HepG2 (cell line): Measurements from ENCODE around the gene PTGDR. TPM values are rescaled to one million over a fixed set of nuclear protein-coding genes. Genes with fewer than 3 reads are reported as not detected.

Experiments
- ATAC-seq: fragments of 200-7000 bp; cut with Tn5 transposase; 3 replicates; pipeline ENCODE4 v1.9.1; 2020; ENCODE audit warnings: mild to moderate bottlenecking, moderate library complexity
- BruUV-seq: library from RNA; stranded (reverse); fragments of 400-500 nt; replicated peaks from 2 replicates; lab custom pipeline; 2021; lab: Mats Ljungman, UMichigan
- CTCF ChIA-PET: fragments of 300-600 bp; formaldehyde crosslinking; extraction: SDS; loops from one replicate; lab custom pipeline; 2021; ENCODE audit warnings: low total read pairs, inconsistent platforms, low intra/inter-chr PET ratio; lab: Yijun Ruan, JAX
- POLR2A ChIA-PET: fragments of 350-600 bp; sonication (Branson Sonifier 250); formaldehyde crosslinking; loops from one replicate; lab custom pipeline; 2020; ENCODE audit warnings: antibody characterized with exemption, inconsistent platforms; lab: Yijun Ruan, JAX
- DNase-seq: peaks from one replicate; pipeline ENCODE4 v3.0.0-alpha.2; 2015; ENCODE audit warnings: low spot score
- FAIRE-seq: peaks from 3 replicates; lab custom pipeline; 2011; peaks lifted over from hg19 to GRCh38; lab: Jason Lieb, UNC
- H2AFZ ChIP-seq: one replicate; pipeline ENCODE4 v1.6.1; 2011; ENCODE audit warnings: low read length, inconsistent platforms
- H3K27ac ChIP-seq: fragments of 300-600 bp; 3 replicates; pipeline ENCODE4 v1.8.0; 2011; ENCODE audit warnings: mixed run types, mild to moderate bottlenecking, mixed read lengths, low read length, inconsistent platforms; ENCODE audit not compliant: insufficient read depth; ENCODE audit errors: extremely low read length
- H3K27me3 ChIP-seq, 2 experiments: fragments of 200-600 bp in 1 of 2; 2 replicates in 1 of 2; 3 replicates in 1 of 2; pipeline versions ENCODE4 v1.6.0 to v1.8.0; 2011; ENCODE audit warnings: low read length in 2 of 2, mild to moderate bottlenecking in 2 of 2, moderate library complexity in 2 of 2, inconsistent platforms in 1 of 2; ENCODE audit not compliant: insufficient read depth in 2 of 2, control insufficient read depth in 1 of 2
- H3K36me3 ChIP-seq, 2 experiments: fragments of 200-600 bp in 1 of 2; replicated peaks in 1 of 2; 2 replicates in 1 of 2; 3 replicates in 1 of 2; pipeline versions ENCODE4 v1.5.1 to v1.8.0; 2011; ENCODE audit warnings: low read length in 2 of 2, inconsistent platforms in 1 of 2; ENCODE audit not compliant: insufficient read depth in 2 of 2, control insufficient read depth in 1 of 2
- H3K4me1 ChIP-seq: 2 replicates; pipeline ENCODE4 v1.5.1; 2012; ENCODE audit warnings: low read length, inconsistent platforms; ENCODE audit not compliant: insufficient read depth
- H3K4me2 ChIP-seq: 2 replicates; pipeline ENCODE4 v1.6.0; 2011; ENCODE audit warnings: low read depth, low read length, inconsistent platforms
- H3K4me3 ChIP-seq, 3 experiments: fragments of 200-600 bp in 1 of 3; sonication (generic), shearing (Covaris generic) in 1 of 3; replicated peaks in 1 of 3; 2 replicates each; pipeline ENCODE4 v1.5.1; 2011 to 2016; ENCODE audit warnings: low read length in 3 of 3, inconsistent platforms in 2 of 3, low read depth in 2 of 3, mild to moderate bottlenecking in 2 of 3, control low read depth in 1 of 3, mixed read lengths in 1 of 3; ENCODE audit not compliant: insufficient read depth in 1 of 3
- H3K79me2 ChIP-seq: one replicate; pipeline ENCODE4 v1.6.1; 2011; ENCODE audit warnings: low read length, inconsistent platforms; ENCODE audit not compliant: insufficient read depth
- H3K9ac ChIP-seq: 2 replicates; pipeline ENCODE4 v1.6.0; 2011; ENCODE audit warnings: mild to moderate bottlenecking, low read depth, low read length, inconsistent platforms; ENCODE audit not compliant: insufficient read depth
- H3K9me3 ChIP-seq: 2 replicates; pipeline ENCODE4 v1.5.1; 2012; ENCODE audit warnings: mild to moderate bottlenecking, low read length
- H4K20me1 ChIP-seq: 2 replicates; pipeline ENCODE4 v1.6.0; 2011; ENCODE audit warnings: inconsistent platforms, mild to moderate bottlenecking, low read length, moderate library complexity; ENCODE audit not compliant: insufficient read depth
- AKAP8 ChIP-seq: sonication (generic); formaldehyde crosslinking; IDR thresholded peaks from 2 replicates; pipeline ENCODE4 v1.5.1; 2020; ENCODE audit warnings: mild to moderate bottlenecking, missing genetic modification reagents
- CBFB ChIP-seq: sonication (generic); formaldehyde crosslinking; IDR thresholded peaks from 2 replicates; pipeline ENCODE4 v1.4.0; 2020; ENCODE audit warnings: missing genetic modification reagents
- ETV6 ChIP-seq: sonication (generic); formaldehyde crosslinking; conservative IDR thresholded peaks from 2 replicates; pipeline ENCODE4 v1.4.0; 2020; ENCODE audit warnings: missing genetic modification reagents
- GPN1 ChIP-seq: sonication (generic); formaldehyde crosslinking; IDR thresholded peaks from 2 replicates; pipeline ENCODE4 v1.5.1; 2020; ENCODE audit warnings: missing genetic modification reagents, borderline replicate concordance
- HNRNPUL1 ChIP-seq: fragments of 200-400 bp; formaldehyde crosslinking; IDR thresholded peaks from 2 replicates; pipeline ENCODE4 v1.6.1; 2017; ENCODE audit warnings: low read depth, mild to moderate bottlenecking, low read length, moderate library complexity
- NFIC ChIP-seq: IDR thresholded peaks from 2 replicates; pipeline ENCODE4 v1.6.1; 2012; ENCODE audit warnings: mild to moderate bottlenecking, low read length, inconsistent platforms
- RNF2 ChIP-seq: fragments of 450-650 bp; conservative IDR thresholded peaks from 2 replicates; pipeline ENCODE4 v1.6.1; 2016; ENCODE audit warnings: low read depth
- SRSF1 ChIP-seq: fragments of 200-400 bp; formaldehyde crosslinking; optimal IDR thresholded peaks from 2 replicates; pipeline ENCODE3; 2017; ENCODE audit warnings: mild to moderate bottlenecking, low read depth, low read length, moderate library complexity
- ZBED4 ChIP-seq: sonication (generic); formaldehyde crosslinking; IDR thresholded peaks from 2 replicates; pipeline ENCODE4 v1.4.0; 2020; ENCODE audit warnings: missing genetic modification reagents, borderline replicate concordance
- ZBTB7A ChIP-seq: sonication (generic); formaldehyde crosslinking; IDR thresholded peaks from 2 replicates; pipeline ENCODE4 v1.8.0; 2022; ENCODE audit warnings: mild to moderate bottlenecking, missing genetic modification reagents
- ZFP91 ChIP-seq: sonication (generic); formaldehyde crosslinking; IDR thresholded peaks from 2 replicates; pipeline ENCODE4 v1.9.0; 2022; ENCODE audit warnings: missing genetic modification reagents, mild to moderate bottlenecking, borderline replicate concordance
- ZNF576 ChIP-seq: sonication (generic); formaldehyde crosslinking; IDR thresholded peaks from 2 replicates; pipeline ENCODE4 v1.4.0; 2020; ENCODE audit warnings: mild to moderate bottlenecking, missing genetic modification reagents
- ZNF839 ChIP-seq: sonication (generic); formaldehyde crosslinking; IDR thresholded peaks from 2 replicates; pipeline ENCODE4 v1.4.0; 2020; ENCODE audit warnings: missing genetic modification reagents, mild to moderate bottlenecking, borderline replicate concordance
- ZSCAN22 ChIP-seq: sonication (generic); formaldehyde crosslinking; IDR thresholded peaks from 2 replicates; pipeline ENCODE4 v1.4.0; 2020; ENCODE audit warnings: mild to moderate bottlenecking, missing genetic modification reagents
- WGBS: methylation state at CpG from one replicate; pipeline ENCODE4 v1.1.6; 2017; ENCODE audit warnings: low lambda C conversion rate; 5-methylcytosine and 5-hydroxymethylcytosine counted together
- in situ Hi-C: cut with HindIII; loops from 2 replicates; pipeline ENCODE4 v1.10.0; 2017; ENCODE audit warnings: low pct_unique_long_range_greater_than_20kb; ENCODE audit not compliant: extremely low pct_ligation_motif_present
- intact Hi-C: fragments of 100-400 bp; cut with micrococcal nuclease; formaldehyde crosslinking; loops from one replicate; pipeline ENCODE4 v1.10.0; 2022; ENCODE audit not compliant: unreplicated experiment
- polyA plus RNA-seq, 8 experiments: library from polyadenylated mRNA; depleted of rRNA in 3 of 8; stranded (reverse) in 7 of 8; unstranded in 1 of 8; fragments of >200 nt; fragmentation: Illumina TruSeq in 4 of 8; extraction: Trizol in 4 of 8; gene quantifications; 2 replicates each; pipeline versions ENCODE4 v1.2.1 to v1.2.3, GENCODE V29; 2011 to 2016; ENCODE audit warnings: low read depth in 4 of 8, missing spikeins in 1 of 8, mixed read lengths in 1 of 8; ENCODE audit not compliant: insufficient read depth in 1 of 8
- total RNA-seq, 5 experiments: library from RNA; depleted of rRNA; stranded (reverse); fragments of >200 nt; fragmentation: Illumina TruSeq; extraction: Trizol; gene quantifications; 2 replicates each; pipeline ENCODE4 v1.2.3, GENCODE V29; 2016; ENCODE audit warnings: low read depth in 1 of 5

Gene PTGDR
- total and polyA plus RNA-seq, 2 of the 13 experiments (the other 11 are each of a cell fraction or from before 2014, with no cell fraction given) = not detected

- 83% methylated on average over 10 of the region's 10 CpGs for WGBS
- intact Hi-C loops = no loop called here
- ATAC-seq = no peak
Observed at GRCh38 chr14:52313462-52313861, 46.0 kb downstream of the PTGDR start.

More at GRCh38 chr14:52313462-52313861, 46.0 kb downstream of the PTGDR start:
- no peak overlapping the region for H3K4me2 ChIP-seq
- no peak for TF ChIP-seq ZBTB7A (CRISPR knock-in tag)
- TF ChIP-seq ZFP91 = no peak
- TF ChIP-seq RNF2 = no peak
- no peak for TF ChIP-seq CBFB (CRISPR knock-in tag)
- TF ChIP-seq SRSF1 = no peak
- TF ChIP-seq AKAP8 (CRISPR knock-in tag) = no peak
- no peak for TF ChIP-seq HNRNPUL1
- TF ChIP-seq ZBED4 (CRISPR knock-in tag) = no peak
- no peak for TF ChIP-seq ETV6 (CRISPR knock-in tag)
- no peak for TF ChIP-seq NFIC
- TF ChIP-seq ZNF576 (CRISPR knock-in tag) = no peak
- TF ChIP-seq ZNF839 (CRISPR knock-in tag) = no peak
- no peak for TF ChIP-seq ZSCAN22
- no peak for TF ChIP-seq GPN1 (CRISPR knock-in tag)
- TF ChIP-seq, all 625 proteins: peak for 0
- no peak for DNase-seq
- no TSS peak for BruUV-seq
- Histone ChIP-seq H3K79me2 (no peaks in the 10 kb centered on the region), H3K9ac (no peak overlapping the region), H3K27ac (no peak overlapping the region), H3K4me3 (no peak overlapping the region), H4K20me1 (no peaks in the 10 kb centered on the region), H3K4me1 (no peaks in the 10 kb centered on the region), H3K36me3 (no peaks in the 10 kb centered on the region), H2AFZ (no peak overlapping the region), H3K27me3 (no peaks in the 10 kb centered on the region; a peak in 1 of 5 replicates), H3K9me3 (no peaks in the 10 kb centered on the region)
- POLR2A ChIA-PET = no interaction called here
- in situ Hi-C loops = no loop called here
- CTCF ChIA-PET = no interaction called here
- no peak for FAIRE-seq
